ENCODE measurements around the gene GRIK2. TPM values are rescaled to one million over a fixed set of nuclear protein-coding genes. Genes with fewer than 3 reads are reported as not detected.

Gene GRIK2
- polyA plus RNA-seq, 1 of the 3 experiments (the other 2 are of a cell fraction), result 0.30 TPM

DNA sequence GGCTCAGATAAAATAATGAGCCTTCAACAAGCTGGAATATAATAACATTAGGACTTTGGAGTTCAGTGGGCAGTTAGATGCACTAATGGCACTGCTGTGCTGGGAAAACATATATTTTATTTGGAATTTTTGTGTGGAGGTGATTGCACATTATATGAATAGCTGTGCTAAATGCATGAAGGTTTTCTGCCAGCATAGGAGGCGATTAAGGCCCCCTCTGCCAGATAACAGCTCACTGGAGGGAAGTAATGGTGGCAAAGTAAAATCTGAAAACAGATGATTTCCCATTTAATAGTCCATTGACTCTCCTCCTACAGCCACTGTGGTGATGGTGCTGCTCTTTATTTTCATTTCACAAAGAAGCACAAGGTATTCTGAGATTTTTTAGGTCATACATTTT lies 326.0 kb downstream of the GRIK2 start:
- no peak for TF ChIP-seq USF1 (IDR thresholded peaks at IDR 0.05; ENCODE audit: borderline replicate concordance, low read depth)
- TF ChIP-seq RAD21 (IDR thresholded peaks at IDR 0.05; ENCODE audit: low read length), result no peak
- H3K36me3 ChIP-seq (replicated peaks in 1 of 2; ENCODE audit: control insufficient read depth in 1 of 2, insufficient read depth in 2 of 2, low read length in 1 of 2), result no peaks in the 10 kb centered on the region
- no peaks in the 10 kb centered on the region for H3K9me3 ChIP-seq
- H2AFZ ChIP-seq (ENCODE audit: low read depth), result no peak overlapping the region
- H3K79me2 ChIP-seq (ENCODE audit: insufficient read depth), result no peaks in the 10 kb centered on the region
- POLR2A ChIA-PET, result no interaction called here
- no peaks in the 10 kb centered on the region for H3K27me3 ChIP-seq (ENCODE audit: insufficient read depth)
- 91% methylated on average over 1 of the region's 1 CpG for WGBS (ENCODE audit: low lambda C conversion rate)
- H3K9me2 ChIP-seq, result no peaks in the 10 kb centered on the region
- H3F3A ChIP-seq (replicated peaks; ENCODE audit: insufficient read depth), result peaks cover 19% of the 10 kb centered on the region
- H3K9ac ChIP-seq, result no peak overlapping the region
- CTCF ChIA-PET, result interaction anchor here (1.3 kb wide), 1 partner anchor 22 kb away, joined by 3 read pairs; no protein-coding TSS in a partner anchor
- H3K4me1 ChIP-seq (ENCODE audit: control insufficient read depth in 1 of 2, insufficient read depth in 2 of 2, low read depth in 1 of 2, low read length in 1 of 2), result peaks cover 0 to 9% of the 10 kb centered on the region in 2 experiments; a peak in 2 of 4 replicates
- no peak overlapping the region for H3K4me3 ChIP-seq (ENCODE audit: low read depth in 2 of 2, low read length in 1 of 2)
- H3K27ac ChIP-seq (ENCODE audit: low read depth in 2 of 2, low read length in 1 of 2), result no peak overlapping the region
- H3K4me2 ChIP-seq, result no peak overlapping the region
- no peaks in the 10 kb centered on the region for H4K20me1 ChIP-seq (ENCODE audit: insufficient read depth)
- DNase-seq, result no peak

- Histone ChIP-seq H3K9me3 (no peaks in the 10 kb centered on the region), H3K4me1 (ENCODE audit: control insufficient read depth in 1 of 2, insufficient read depth in 2 of 2, low read depth in 1 of 2, low read length in 1 of 2) (peaks cover 2 to 9% of the 10 kb centered on the region in 2 experiments; a peak in 3 of 4 replicates), H3K4me3 (ENCODE audit: low read depth in 2 of 2, low read length in 1 of 2) (no peak overlapping the region), H3K79me2 (ENCODE audit: insufficient read depth) (no peaks in the 10 kb centered on the region), H2AFZ (ENCODE audit: low read depth) (peak overlapping the region; percentile 82; the same call in 1 of the 2 replicates), H3K9ac (peak overlapping the region; percentile 9; the same call in 1 of the 2 replicates), H3K27me3 (ENCODE audit: insufficient read depth) (no peaks in the 10 kb centered on the region), H3K36me3 (replicated peaks in 1 of 2; ENCODE audit: control insufficient read depth in 1 of 2, insufficient read depth in 2 of 2, low read length in 1 of 2) (no peaks in the 10 kb centered on the region), H3K27ac (ENCODE audit: low read depth in 2 of 2, low read length in 1 of 2) (peak overlapping the region in 1 of 2 experiments; percentile 75; a peak in 2 of 4 replicates), H3K4me2 (peak overlapping the region; percentile 43), H3K9me2 (no peaks in the 10 kb centered on the region), H4K20me1 (ENCODE audit: insufficient read depth) (no peaks in the 10 kb centered on the region), H3F3A (replicated peaks; ENCODE audit: insufficient read depth) (peaks cover 19% of the 10 kb centered on the region)
- no peak for DNase-seq
- 89% methylated on average over 1 of the region's 1 CpG for WGBS (ENCODE audit: low lambda C conversion rate)
- CTCF ChIA-PET, result no interaction called here
- no peak for TF ChIP-seq FOSL2 (IDR thresholded peaks at IDR 0.05; ENCODE audit: borderline replicate concordance, low read depth)
- TF ChIP-seq NFIC (IDR thresholded peaks at IDR 0.05; ENCODE audit: borderline replicate concordance), result no peak
- TF ChIP-seq RXRA (IDR thresholded peaks at IDR 0.05; ENCODE audit: borderline replicate concordance, low read depth), result no peak
- TF ChIP-seq, protein P1, sequence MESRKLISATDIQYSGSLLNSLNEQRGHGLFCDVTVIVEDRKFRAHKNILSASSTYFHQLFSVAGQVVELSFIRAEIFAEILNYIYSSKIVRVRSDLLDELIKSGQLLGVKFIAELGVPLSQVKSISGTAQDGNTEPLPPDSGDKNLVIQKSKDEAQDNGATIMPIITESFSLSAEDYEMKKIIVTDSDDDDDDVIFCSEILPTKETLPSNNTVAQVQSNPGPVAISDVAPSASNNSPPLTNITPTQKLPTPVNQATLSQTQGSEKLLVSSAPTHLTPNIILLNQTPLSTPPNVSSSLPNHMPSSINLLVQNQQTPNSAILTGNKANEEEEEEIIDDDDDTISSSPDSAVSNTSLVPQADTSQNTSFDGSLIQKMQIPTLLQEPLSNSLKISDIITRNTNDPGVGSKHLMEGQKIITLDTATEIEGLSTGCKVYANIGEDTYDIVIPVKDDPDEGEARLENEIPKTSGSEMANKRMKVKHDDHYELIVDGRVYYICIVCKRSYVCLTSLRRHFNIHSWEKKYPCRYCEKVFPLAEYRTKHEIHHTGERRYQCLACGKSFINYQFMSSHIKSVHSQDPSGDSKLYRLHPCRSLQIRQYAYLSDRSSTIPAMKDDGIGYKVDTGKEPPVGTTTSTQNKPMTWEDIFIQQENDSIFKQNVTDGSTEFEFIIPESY (IDR thresholded peaks at IDR 0.05; ENCODE audit: borderline replicate concordance, low read depth), result no peak
- TF ChIP-seq GATA2 (CRISPR knock-in tag; IDR thresholded peaks at IDR 0.05), result no peak
- TF ChIP-seq USF1 (IDR thresholded peaks at IDR 0.05; ENCODE audit: borderline replicate concordance, low read depth), result no peak
- TF ChIP-seq EP300 (IDR thresholded peaks at IDR 0.05; ENCODE audit: borderline replicate concordance in 1 of 2, low read depth in 1 of 2, low read length in 1 of 2), result no peak
- TF ChIP-seq YY1 (IDR thresholded peaks at IDR 0.05; ENCODE audit: low read depth), result no peak
- no peak for TF ChIP-seq JUND (IDR thresholded peaks at IDR 0.05)
- no peak for TF ChIP-seq POLR2AphosphoS5 (IDR thresholded peaks at IDR 0.05; ENCODE audit: low read depth, low read length)
- TF ChIP-seq TEAD4 (IDR thresholded peaks at IDR 0.05; ENCODE audit: borderline replicate concordance, insufficient read depth), result no peak
- no peak for TF ChIP-seq MEF2A (IDR thresholded peaks at IDR 0.05; ENCODE audit: borderline replicate concordance, low read depth)
- POLR2A ChIA-PET, result no interaction called here
These were observed 329.0 kb downstream of the GRIK2 start for GRCh38 chr6:101722471-101722870.
